H1 (cell line): ENCODE results near the gene TMEM163. TPM values are rescaled to one million over a fixed set of nuclear protein-coding genes. Genes with fewer than 3 reads are reported as not detected.

ENCODE experiments used
- CTCF ChIA-PET: fragments of 300-600 bp; sonication (Branson Sonifier 250); formaldehyde crosslinking; loops from one replicate; lab custom pipeline; 2021; ENCODE audit not compliant: partially characterized antibody; lab: Charles Lee
- POLR2A ChIA-PET: fragments of 300-600 bp; sonication (Branson Sonifier 250); formaldehyde crosslinking; loops from one replicate; lab custom pipeline; 2021; ENCODE audit warnings: inconsistent platforms; ENCODE audit not compliant: partially characterized antibody; lab: Charles Lee
- DNase-seq, 2 experiments: peaks; one replicate each; pipeline versions ENCODE4 v3.0.0 to v3.0.0-alpha.2; 2010 to 2022; ENCODE audit warnings: low spot score in 2 of 2, low read depth in 1 of 2, mixed read lengths in 1 of 2
- FAIRE-seq: peaks from 2 replicates; lab custom pipeline; 2011; peaks lifted over from hg19 to GRCh38; lab: Jason Lieb, UNC
- H2AFZ ChIP-seq: 2 replicates; pipeline ENCODE4 v1.8.1; 2012; ENCODE audit warnings: low read length, inconsistent platforms
- H2AK5ac ChIP-seq: 2 replicates; pipeline ENCODE4 v1.6.1; 2013; ENCODE audit warnings: low read depth, low read length
- H2BK120ac ChIP-seq: replicated peaks from 2 replicates; pipeline ENCODE3; 2013; ENCODE audit warnings: low read depth, low read length, inconsistent platforms
- H2BK12ac ChIP-seq: 2 replicates; pipeline ENCODE4 v1.6.1; 2013; ENCODE audit warnings: low read depth, low read length
- H2BK15ac ChIP-seq: 2 replicates; pipeline ENCODE4 v1.6.1; 2013; ENCODE audit warnings: low read length
- H2BK20ac ChIP-seq: 2 replicates; pipeline ENCODE4 v1.6.1; 2013; ENCODE audit warnings: low read length
- H2BK5ac ChIP-seq: 2 replicates; pipeline ENCODE4 v1.6.1; 2013; ENCODE audit warnings: low read depth, low read length
- H3K14ac ChIP-seq: 2 replicates; pipeline ENCODE4 v1.6.1; 2013; ENCODE audit warnings: inconsistent platforms; ENCODE audit not compliant: insufficient read length
- H3K18ac ChIP-seq: 2 replicates; pipeline ENCODE4 v1.6.1; 2013; ENCODE audit warnings: low read length; ENCODE audit errors: extremely low read depth
- H3K23ac ChIP-seq: 2 replicates; pipeline ENCODE4 v1.6.1; 2013; ENCODE audit warnings: inconsistent platforms; ENCODE audit not compliant: insufficient read length
- H3K23me2 ChIP-seq: 2 replicates; pipeline ENCODE4 v1.6.1; 2013; ENCODE audit warnings: low read depth, low read length
- H3K27ac ChIP-seq: 2 replicates; pipeline ENCODE4 v1.6.1; 2011; ENCODE audit warnings: low read depth, low read length, inconsistent platforms
- H3K27me3 ChIP-seq, 4 experiments: replicated peaks in 1 of 4; 1 replicate in 1 of 4; 2 replicates in 3 of 4; pipeline versions ENCODE4 v1.6.1 to v1.8.1; 2011 to 2013; ENCODE audit warnings: low read length in 3 of 4, mild to moderate bottlenecking in 3 of 4, inconsistent platforms in 2 of 4, mixed read lengths in 2 of 4, moderate library complexity in 1 of 4; ENCODE audit not compliant: control insufficient read depth in 3 of 4, insufficient read depth in 3 of 4; ENCODE audit errors: extremely low read depth in 1 of 4
- H3K36me3 ChIP-seq, 4 experiments: 2 replicates each; pipeline versions ENCODE4 v1.6.1 to v1.8.1; 2011 to 2013; ENCODE audit warnings: mild to moderate bottlenecking in 4 of 4, low read length in 3 of 4, moderate library complexity in 2 of 4, control low read depth in 1 of 4, inconsistent platforms in 1 of 4; ENCODE audit not compliant: insufficient read depth in 4 of 4, control insufficient read depth in 2 of 4
- H3K4ac ChIP-seq: replicated peaks from 2 replicates; pipeline ENCODE3; 2013; ENCODE audit warnings: low read length, low read depth, mixed read lengths, inconsistent platforms; ENCODE audit not compliant: insufficient read length
- H3K4me1 ChIP-seq, 4 experiments: replicated peaks in 1 of 4; 1 replicate in 1 of 4; 2 replicates in 3 of 4; pipeline versions ENCODE4 v1.6.1 to v1.8.1; 2011 to 2013; ENCODE audit warnings: low read length in 3 of 4, inconsistent platforms in 2 of 4, mixed read lengths in 1 of 4; ENCODE audit not compliant: insufficient read depth in 4 of 4, control insufficient read depth in 3 of 4
- H3K4me2 ChIP-seq, 2 experiments: 2 replicates each; pipeline versions ENCODE4 v1.6.1 to v1.8.1; 2011 to 2013; ENCODE audit warnings: low read depth in 2 of 2, low read length in 2 of 2, control low read depth in 1 of 2, inconsistent platforms in 1 of 2, mild to moderate bottlenecking in 1 of 2; ENCODE audit not compliant: insufficient read depth in 1 of 2
- H3K4me3 ChIP-seq, 4 experiments: fragments of 200-600, 300-600 bp in 1 of 4; sonication (generic), shearing (Covaris generic), sonication (Bioruptor Twin) in 1 of 4; 2 replicates each; pipeline versions ENCODE4 v1.5.1 to v1.8.1; 2011 to 2016; ENCODE audit warnings: low read length in 4 of 4, low read depth in 3 of 4, control low read depth in 2 of 4, inconsistent platforms in 2 of 4, mild to moderate bottlenecking in 2 of 4, mixed read lengths in 1 of 4, moderate library complexity in 1 of 4; ENCODE audit not compliant: insufficient read depth in 2 of 4; ENCODE audit errors: extremely low read depth in 1 of 4
- H3K56ac ChIP-seq: replicated peaks from 2 replicates; pipeline ENCODE3; 2013; ENCODE audit warnings: low read depth, mild to moderate bottlenecking, mixed read lengths, low read length, inconsistent platforms; ENCODE audit not compliant: insufficient read length
- H3K79me1 ChIP-seq: 2 replicates; pipeline ENCODE4 v1.6.1; 2013; ENCODE audit warnings: low read depth, low read length, control low read depth
- H3K79me2 ChIP-seq, 2 experiments: 2 replicates each; pipeline versions ENCODE4 v1.6.1 to v1.8.1; 2012 to 2013; ENCODE audit warnings: low read length in 2 of 2, mild to moderate bottlenecking in 2 of 2, inconsistent platforms in 1 of 2; ENCODE audit not compliant: insufficient read depth in 2 of 2, control insufficient read depth in 1 of 2
- H3K9ac ChIP-seq, 4 experiments: replicated peaks in 1 of 4; 1 replicate in 1 of 4; 2 replicates in 3 of 4; pipeline versions ENCODE4 v1.6.1 to v1.8.1; 2011 to 2013; ENCODE audit warnings: low read depth in 3 of 4, low read length in 3 of 4, control low read depth in 2 of 4, mild to moderate bottlenecking in 2 of 4, moderate library complexity in 2 of 4, inconsistent platforms in 1 of 4; ENCODE audit errors: extremely low read depth in 1 of 4
- H3K9me3 ChIP-seq, 2 experiments: 2 replicates each; pipeline versions ENCODE4 v1.6.1 to v1.8.1; 2012 to 2013; ENCODE audit warnings: mild to moderate bottlenecking in 2 of 2, moderate library complexity in 2 of 2, control low read depth in 1 of 2, inconsistent platforms in 1 of 2, low read depth in 1 of 2, low read length in 1 of 2, mixed read lengths in 1 of 2; ENCODE audit not compliant: insufficient read depth in 2 of 2
- H4K20me1 ChIP-seq, 2 experiments: replicated peaks in 1 of 2; 2 replicates each; pipeline versions ENCODE3 to v1.8.1; 2011 to 2013; ENCODE audit warnings: inconsistent platforms in 2 of 2, low read length in 2 of 2, mild to moderate bottlenecking in 1 of 2; ENCODE audit not compliant: insufficient read depth in 2 of 2, control insufficient read depth in 1 of 2
- H4K5ac ChIP-seq: 2 replicates; pipeline ENCODE4 v1.6.1; 2013; ENCODE audit warnings: low read length, low read depth, mixed read lengths, inconsistent platforms; ENCODE audit not compliant: insufficient read length
- H4K8ac ChIP-seq: 2 replicates; pipeline ENCODE4 v1.8.0; 2013; ENCODE audit warnings: mild to moderate bottlenecking, moderate library complexity, low read length, inconsistent platforms; ENCODE audit not compliant: insufficient read depth; ENCODE audit errors: extremely low read depth
- H4K91ac ChIP-seq: replicated peaks from 2 replicates; pipeline ENCODE3; 2013; ENCODE audit warnings: low read length, mixed read lengths, inconsistent platforms; ENCODE audit not compliant: insufficient read length
- ASH2L ChIP-seq: fragments of 200-600, 300-600 bp; sonication (generic); IDR thresholded peaks from one replicate; pipeline ENCODE4 v1.7.1; 2017; ENCODE audit warnings: low read length
- WGBS, 2 experiments: shearing (Covaris generic) in 1 of 2; methylation state at CpG; one replicate each; pipeline versions ENCODE4 v1.1.6 to v1.1.7; 2013 to 2015; ENCODE audit warnings: low lambda C conversion rate in 2 of 2, mixed read lengths in 2 of 2, inconsistent platforms in 1 of 2, low coverage in 1 of 2, missing lambda C conversion rate in 1 of 2; ENCODE audit not compliant: insufficient replicate concordance in 2 of 2, insufficient coverage in 1 of 2, insufficient read length in 1 of 2; ENCODE audit errors: extremely low coverage in 1 of 2, missing lambda C conversion rate in 1 of 2; 5-methylcytosine and 5-hydroxymethylcytosine counted together
- polyA plus RNA-seq, 7 experiments: library from polyadenylated mRNA; depleted of rRNA in 3 of 7; stranded (reverse) in 5 of 7; unstranded in 2 of 7; fragments of >200 nt in 5 of 7; fragments of 200-250 nt in 2 of 7; gene quantifications; 1 replicate in 5 of 7; 2 replicates in 1 of 7; 4 replicates in 1 of 7; pipeline versions ENCODE4 v1.2.1 to v1.2.3, GENCODE V29; 2011 to 2013; ENCODE audit warnings: missing spikeins in 2 of 7, mixed read lengths in 2 of 7
- total RNA-seq: library from RNA; stranded (reverse); fragmentation: NEBNext Ultra II Directional; extraction: Animal tissue kit (Norgen Biotek cat#: 25700); gene quantifications from 2 replicates; pipeline ENCODE4 v1.2.1, GENCODE V29; 2021

Gene TMEM163
- total and polyA plus RNA-seq, 2 of the 8 experiments (the other 6 are each of a cell fraction or from before 2014, with no cell fraction given), result 2.8 to 3.2 TPM

GRCh38 chr2:134764164-134764563 lies 45.4 kb upstream of the TMEM163 start:
- no peak overlapping the region for H3K56ac ChIP-seq
- no peaks in the 10 kb centered on the region for H3K36me3 ChIP-seq
- no peak overlapping the region for H3K14ac ChIP-seq
- no peak overlapping the region for H3K9ac ChIP-seq
- DNase-seq (no peak), FAIRE-seq (no peak)
- no peak overlapping the region for H4K5ac ChIP-seq
- no peaks in the 10 kb centered on the region for H3K23me2 ChIP-seq
- no peaks in the 10 kb centered on the region for H4K20me1 ChIP-seq
- no peaks in the 10 kb centered on the region for H3K79me1 ChIP-seq
- H3K4me1 ChIP-seq, result no peaks in the 10 kb centered on the region
- H3K27ac ChIP-seq, result no peak overlapping the region
- no peak overlapping the region for H4K91ac ChIP-seq
- H4K8ac ChIP-seq, result no peak overlapping the region
- no peak overlapping the region for H3K23ac ChIP-seq
- no peaks in the 10 kb centered on the region for H3K79me2 ChIP-seq
- no peak overlapping the region for H2BK120ac ChIP-seq
- H3K4me3 ChIP-seq, result no peak overlapping the region
- H3K4me2 ChIP-seq, result no peak overlapping the region
- no peaks in the 10 kb centered on the region; a peak in 1 of 7 replicates for H3K27me3 ChIP-seq
- H2BK15ac ChIP-seq, result no peak overlapping the region
- no peak overlapping the region for H3K18ac ChIP-seq
- ChIA-PET CTCF (interaction anchor here (1.1 to 1.5 kb wide), 2 partner anchors 12 to 14 kb away, joined by 3 to 4 read pairs; no protein-coding TSS in a partner anchor), POLR2A (no interaction called here)
- no peak overlapping the region for H2BK20ac ChIP-seq
- H2BK5ac ChIP-seq, result no peak overlapping the region
- H3K9me3 ChIP-seq, result no peaks in the 10 kb centered on the region
- H2AK5ac ChIP-seq, result no peak overlapping the region
- WGBS, 2 experiments, result 92% methylated on average over 1 of the region's 1 CpG; no CpG with 5 or more reads in 1 of the 2 experiments
- H2BK12ac ChIP-seq, result no peak overlapping the region
- H2AFZ ChIP-seq, result no peak overlapping the region
- no peak overlapping the region for H3K4ac ChIP-seq
- no peak for TF ChIP-seq ASH2L
